HL-60/S4 (cell line): ENCODE results near the gene TLE5.
"Not testable (repeated sequence)": the region's sequence is repeated elsewhere in the genome, so short reads cannot be mapped to it uniquely, and the experiment has no call there.

ENCODE experiments used
- in situ Hi-C: fragments of 300-500 bp; cut with MboI; formaldehyde crosslinking; loops from 2 replicates; pipeline ENCODE4 v1.14.3; 2022; ENCODE audit warnings: low sequenced_read_pairs

The TLE5 gene

DNA sequence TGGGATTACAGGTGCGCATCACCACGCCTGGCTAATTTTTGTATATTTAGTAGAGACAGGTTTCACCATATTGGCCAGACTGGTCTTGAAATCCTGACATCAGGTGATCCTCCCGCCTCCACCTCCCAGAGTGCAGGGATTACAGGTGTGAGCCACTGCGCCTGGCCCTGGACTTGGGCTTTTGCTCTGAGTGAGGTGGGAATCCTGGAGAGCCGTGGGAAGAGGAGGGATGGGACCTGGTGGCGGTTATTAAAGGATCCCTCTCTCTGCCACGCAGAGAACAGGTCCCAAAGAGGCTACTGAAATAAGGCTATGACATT, 1.7 kb upstream of the TLE5 start:
- in situ Hi-C loops: no loop called here

DNA sequence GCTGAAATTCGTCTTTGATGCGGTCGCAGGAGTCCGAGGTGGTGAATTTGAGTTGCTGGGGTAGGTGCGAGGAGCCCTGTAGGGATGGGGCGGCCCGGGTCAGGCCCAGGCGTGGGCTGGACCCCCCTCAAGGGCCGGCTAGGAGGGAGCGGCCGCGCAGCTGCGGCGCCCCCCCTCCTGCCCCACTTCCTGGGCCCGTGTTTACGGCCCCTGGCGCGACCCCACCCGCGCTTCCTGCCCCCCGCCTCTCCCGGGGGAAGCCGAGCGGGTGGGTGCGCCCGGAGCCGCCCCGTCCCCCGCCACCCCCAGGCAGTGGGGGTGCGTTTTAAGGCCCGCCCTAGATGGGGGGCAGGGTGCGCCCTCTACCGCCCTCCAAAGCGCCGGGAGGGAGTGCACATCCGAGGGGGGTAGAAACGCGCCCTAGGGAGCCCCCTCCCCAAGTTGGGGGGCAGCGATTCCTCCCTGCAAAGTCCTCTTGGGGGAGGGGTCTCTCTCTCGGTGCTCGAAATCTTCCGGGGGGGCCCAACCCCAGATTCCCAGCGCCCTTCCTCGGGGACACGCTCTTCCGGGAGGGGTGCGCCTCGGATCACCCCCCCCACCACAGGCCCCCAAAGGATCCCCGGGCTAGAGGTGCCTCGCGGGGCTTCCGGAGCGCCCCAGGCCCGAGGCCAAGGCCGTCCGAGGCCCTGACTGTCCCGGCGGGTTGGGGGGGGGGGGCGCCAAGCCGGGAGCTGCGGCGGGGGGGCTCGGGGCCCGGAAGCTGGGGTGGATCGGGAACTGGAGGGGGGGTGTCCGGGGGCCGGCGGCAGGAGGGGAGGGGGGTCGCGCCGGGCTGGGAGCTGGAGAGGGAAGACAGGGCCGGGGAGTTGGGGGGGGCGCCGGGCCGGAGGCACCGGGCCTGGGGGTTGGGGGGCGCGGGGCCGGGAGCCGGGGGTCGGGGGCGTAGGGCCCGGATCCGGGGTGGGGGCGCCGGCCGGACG, 823 bp downstream of the TLE5 start:
- in situ Hi-C loops: no loop called here

DNA sequence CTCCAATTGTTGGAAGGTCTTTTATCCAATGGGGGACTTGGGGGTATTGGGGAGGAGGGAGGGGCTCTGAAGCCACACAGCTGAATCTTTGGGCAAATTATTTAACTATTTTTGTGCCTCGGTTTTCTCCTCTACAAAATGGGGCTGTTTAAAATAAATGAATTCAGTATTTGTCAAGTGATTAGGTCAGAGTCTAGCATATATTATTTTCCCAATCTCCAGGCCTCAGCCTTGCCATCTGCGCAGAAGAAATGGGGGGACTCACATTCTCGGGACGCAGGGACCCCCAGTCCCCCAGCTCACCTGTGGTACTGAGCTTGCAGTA, 1.5 kb downstream of the TLE5 start:
- in situ Hi-C loops: no loop called here

DNA sequence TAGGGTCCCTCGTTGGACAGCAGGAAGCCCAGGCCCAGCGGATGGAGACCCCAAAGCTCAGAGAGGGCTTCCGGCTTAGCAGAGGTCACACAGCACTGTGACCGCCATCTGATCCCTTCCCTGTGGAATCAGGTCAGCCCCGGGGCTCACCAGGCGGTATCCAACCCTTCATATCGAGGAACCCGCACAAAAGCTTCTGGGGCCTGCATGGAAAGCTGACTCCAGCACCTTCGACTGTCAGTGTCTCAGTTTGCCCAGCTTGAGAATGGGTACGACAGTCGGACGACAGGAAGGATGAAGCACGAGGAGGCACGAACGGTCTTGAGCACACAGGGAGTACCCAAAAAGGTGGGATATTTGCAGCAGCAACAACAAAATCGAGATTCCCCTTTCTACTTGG, 2.6 kb downstream of the TLE5 start:
- in situ Hi-C loops: no loop called here

DNA sequence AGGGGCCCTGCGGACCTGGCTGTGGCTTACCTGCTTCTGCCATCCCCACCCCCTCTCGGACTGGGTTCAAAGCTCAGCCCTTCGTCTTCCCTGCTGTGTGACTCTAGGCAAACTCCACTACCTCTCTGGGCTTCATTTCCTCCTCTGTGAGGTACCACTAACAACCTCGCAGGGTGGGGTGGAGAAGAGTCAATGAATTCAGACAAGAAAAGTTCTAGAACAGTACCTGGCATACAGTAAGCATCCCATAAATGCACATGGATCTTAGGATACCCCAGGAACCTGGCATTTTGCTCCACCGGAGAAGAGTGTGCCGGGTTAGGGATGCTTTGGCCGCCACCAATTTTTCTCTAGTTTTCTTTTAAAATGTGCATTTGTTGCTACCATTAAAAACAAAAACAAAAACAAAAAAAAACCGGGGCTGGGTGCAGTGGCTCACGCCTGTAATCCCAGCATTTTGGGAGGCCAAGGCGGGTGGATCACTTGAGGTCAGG, 3.4 kb downstream of the TLE5 start:
- in situ Hi-C loops: no loop called here

DNA sequence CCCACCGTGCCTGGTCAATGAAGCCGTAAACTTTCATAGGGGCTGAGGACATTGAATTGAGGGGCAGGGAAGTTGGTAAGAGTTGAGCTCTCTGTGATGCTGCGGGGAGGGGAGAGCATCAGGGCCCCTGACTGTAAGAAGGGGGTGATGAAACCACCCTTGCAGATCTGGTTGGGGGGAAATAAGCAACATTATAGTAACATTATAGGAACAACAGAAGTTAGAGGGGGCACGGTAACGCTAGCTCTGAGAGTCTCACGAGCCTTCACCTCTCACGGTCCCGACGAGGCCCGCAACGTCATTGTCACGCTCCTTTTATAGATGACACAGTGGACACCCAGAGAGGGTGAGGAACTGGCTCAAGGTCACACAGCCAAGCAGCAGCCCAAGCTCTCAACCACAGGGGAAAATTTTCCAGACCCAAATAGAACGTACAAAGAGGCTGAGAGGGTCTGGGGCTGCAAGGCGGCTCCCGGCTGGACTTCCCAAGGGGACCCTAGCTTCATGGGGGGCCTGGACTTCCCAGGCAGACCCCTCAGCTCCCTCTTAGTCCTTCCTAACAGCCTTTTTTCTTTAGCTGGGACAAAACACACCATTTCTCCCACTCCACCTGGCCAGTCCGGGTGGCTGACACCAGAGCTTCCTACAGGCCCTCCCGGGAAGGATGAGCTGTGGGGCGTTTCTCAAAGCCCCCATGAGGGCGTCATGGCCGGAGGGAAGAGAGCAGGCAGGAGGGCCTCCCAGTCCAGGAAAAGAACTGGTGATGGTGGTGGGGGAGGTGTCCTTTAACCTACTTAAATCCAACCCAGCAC, 4.1 kb downstream of the TLE5 start:
- in situ Hi-C loops: no loop called here

DNA sequence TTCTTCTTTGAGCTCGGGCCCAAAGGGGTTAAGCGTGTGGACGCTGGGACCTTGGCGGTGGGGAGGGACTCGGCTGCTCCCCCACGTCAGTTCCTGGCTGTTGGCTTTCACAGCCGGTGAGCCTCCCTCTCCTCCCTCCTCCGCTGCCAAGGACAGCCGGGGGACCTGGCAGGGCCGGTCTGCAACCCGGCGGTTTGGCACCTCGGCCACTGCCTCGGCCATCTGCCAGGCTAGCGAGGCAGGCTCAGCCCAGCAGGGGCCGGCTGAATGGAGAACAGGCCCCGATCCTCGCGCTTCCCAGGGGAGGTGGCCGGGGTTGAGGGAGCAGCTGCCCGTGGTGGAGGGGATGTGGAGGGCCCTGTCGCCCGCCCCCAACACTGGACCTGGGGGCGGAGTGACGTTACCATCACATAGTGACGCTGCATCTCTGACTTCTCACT, 5.0 kb downstream of the TLE5 start:
- in situ Hi-C loops: no loop called here

DNA sequence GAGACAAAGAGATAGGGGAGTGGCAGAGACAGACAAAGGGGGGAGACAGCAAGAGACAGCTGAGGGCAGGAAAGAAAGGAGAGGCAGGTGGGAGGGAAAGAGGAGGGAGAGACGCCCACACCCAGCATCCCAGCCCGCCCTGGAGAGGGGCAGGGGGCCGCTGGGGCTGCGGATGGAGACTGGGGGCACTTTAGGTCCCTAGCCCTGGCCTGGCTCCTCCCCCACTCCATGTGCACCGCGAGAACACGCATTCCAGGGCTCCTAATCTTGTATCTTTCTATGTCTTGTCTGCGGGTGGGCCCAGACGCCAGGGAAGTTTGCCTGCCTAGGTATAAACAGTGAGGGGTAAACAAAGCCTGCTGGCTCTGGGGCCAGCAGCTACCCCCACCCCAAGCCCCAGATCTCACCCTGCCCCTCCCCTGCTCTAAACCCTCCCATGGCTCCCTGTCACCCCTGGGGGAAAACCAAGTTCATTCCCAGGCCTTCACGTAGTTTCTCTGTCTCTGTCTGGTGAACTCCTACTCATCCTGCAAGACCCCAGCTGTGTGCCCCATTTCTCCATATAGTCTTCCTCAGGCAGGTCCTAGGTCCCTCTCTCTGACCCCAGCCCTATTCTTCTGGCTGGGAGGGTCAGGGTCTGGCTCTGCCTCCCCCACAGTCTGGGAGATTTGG, 5.7 kb downstream of the TLE5 start:
- in situ Hi-C loops: no loop called here

DNA sequence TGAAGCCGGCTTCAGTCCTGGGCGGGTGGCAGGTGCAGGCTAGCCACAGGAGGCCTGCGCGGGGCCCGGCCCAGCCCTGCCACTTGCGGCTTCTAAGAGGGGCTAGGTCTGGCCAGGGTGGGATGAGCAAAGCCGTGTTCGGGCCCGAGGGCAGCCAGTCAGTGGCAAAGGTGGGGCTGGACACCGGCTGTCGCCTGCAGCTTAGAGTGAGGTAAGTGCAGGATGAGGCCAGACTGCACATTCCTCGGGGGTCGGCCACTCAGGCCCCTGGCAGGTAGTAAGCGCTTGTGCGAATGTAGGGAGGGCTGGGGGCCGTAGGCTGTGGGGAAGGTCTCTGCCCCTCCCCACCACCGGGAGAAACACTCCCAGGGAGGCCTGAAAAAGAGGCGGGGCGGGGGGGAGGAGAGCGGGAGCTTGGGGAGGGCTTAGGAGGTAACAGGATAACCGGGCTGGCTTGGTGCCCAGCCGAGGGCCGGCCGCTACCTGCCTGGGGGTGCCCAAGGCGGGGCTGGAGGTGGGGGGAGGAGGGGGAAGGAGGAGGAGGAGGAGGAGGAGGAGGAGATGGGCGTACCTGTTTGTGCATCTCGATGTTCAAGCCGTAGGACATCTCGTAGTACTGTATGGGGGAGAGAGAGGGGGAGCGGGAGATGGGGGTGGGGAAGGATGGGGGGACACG, 6.4 kb downstream of the TLE5 start:
- in situ Hi-C loops: no loop called here

DNA sequence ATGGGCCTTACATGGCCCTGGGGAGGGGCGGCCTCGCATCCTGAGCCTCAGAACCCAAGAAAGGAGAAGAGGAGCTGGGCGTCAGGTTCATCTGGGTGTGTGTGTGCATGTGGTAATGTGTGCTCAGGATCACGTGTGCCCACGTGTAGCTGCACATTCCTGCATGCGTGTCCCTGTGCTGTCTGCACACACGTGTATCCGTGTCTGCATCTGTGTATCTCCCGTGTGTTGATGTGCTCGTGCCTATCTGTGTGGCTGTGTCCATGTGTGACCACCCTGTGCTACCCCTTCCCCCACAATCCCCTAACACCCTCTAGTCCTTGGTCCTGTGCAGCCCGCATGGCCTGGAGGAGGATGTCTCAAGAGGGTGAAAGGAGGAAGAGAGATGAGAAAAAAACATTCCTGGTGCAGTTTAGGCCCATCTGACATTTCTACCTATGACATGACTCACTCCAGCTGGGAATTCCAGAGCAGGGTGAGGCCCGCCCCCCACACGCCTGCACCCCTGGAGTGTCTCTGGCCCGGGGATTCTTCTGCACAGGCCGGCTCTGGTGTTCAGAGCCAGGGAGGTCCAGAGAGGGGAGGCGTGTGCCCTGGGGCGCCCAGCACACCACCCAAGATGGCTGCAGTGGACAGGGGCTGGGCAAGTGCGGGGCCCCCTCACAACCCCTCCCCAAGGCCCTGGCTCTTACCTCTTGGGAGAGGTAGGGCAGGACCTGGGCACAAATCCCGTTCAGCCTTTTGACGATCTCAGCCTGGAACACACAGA, 7.1 kb downstream of the TLE5 start:
- in situ Hi-C loops: no loop called here

DNA sequence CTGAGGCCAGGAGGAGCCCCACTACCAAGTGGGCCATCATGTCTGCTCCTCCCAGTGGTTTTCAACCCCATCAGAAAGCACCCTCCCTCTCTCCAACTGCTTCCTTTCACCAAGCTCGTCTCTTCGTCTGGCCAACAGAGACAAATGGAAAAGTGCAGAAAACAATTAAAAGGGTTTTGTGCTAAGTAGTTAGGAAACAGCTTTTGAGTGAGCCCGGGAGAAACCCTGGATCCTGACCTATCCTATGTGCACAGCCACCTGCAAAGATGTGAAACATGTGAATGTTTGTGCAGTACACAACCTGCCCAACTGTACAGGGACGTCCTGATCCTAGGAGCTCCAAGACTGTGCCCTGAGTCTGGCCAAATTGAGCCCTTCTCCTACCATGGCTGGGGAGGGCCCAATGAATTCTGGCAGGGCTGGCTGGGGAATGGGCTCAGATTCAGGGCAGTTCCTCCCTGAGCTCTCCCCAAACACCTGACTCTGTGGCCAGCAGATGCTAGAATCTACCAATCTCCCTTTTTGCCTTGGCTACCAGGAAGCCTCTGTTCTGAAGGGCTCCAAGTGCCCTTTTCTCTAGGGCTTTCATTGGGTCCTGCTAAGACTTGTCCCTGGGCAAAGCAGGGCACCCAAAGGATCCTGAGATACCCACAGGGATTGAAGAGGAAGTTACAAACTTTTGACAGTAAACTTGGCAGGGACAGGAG, 7.9 kb downstream of the TLE5 start:
- in situ Hi-C loops: no loop called here

DNA sequence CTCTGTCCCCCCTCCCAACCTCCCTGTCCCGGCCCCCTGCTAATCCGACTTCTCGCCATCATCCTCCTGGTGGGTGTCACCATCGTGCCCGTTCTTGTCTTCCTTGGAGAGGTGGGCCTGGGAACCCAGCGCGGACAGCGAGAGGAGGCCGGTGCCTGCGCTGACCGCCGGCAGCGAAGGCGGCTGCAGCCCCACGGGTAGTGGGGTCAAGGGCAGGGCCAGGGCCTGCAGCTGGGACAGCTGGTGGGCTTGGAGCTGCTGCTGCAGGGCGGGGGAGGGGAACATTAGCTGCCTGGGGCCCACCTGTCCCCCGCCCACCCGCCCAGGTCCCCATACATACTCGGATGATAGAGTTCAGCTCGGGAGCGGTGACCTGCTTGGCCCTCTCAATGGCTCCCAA, 8.5 kb downstream of the TLE5 start:
- in situ Hi-C loops: no loop called here

DNA sequence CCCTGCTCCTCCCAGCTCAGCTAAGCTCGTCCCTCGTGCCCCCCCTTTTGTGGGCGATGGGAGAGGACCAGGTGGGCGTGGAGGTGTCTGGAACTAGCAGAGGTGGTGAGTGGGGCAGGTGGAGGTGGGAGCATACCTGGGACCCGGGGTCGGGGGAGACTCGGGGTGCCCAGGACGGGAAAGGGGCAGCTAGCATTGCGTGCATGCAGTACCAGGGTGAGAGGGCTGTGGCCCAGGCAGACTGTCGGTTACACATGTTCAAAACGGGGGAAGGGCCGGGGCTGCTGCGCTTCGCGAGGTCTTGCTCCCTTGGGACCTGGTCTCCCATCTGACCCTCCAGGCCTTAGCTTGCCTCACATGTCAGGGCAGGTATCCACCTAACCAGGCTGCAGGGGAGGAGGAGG, 9.1 kb downstream of the TLE5 start:
- in situ Hi-C loops: no loop called here

DNA sequence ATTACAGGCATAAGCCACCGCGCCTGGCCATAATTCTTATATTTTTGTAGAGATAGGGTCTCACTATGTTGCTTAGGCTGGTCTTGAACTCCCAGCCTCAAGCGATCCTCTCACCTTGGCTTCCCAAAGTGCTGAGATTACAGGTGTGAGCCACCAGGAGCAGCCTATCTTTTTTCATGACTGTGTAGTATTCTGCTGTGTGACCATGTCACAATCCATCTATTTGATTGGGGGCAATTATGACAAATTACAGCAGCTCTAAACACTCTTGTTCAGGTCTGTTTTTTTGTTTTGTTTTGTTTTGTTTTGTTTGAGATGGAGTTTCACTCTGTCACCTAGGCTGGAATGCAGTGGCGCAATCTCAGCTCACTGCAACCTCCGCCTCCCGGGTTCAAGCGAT, 12.3 kb downstream of the TLE5 start:
- in situ Hi-C loops: not testable (repeated sequence)

DNA sequence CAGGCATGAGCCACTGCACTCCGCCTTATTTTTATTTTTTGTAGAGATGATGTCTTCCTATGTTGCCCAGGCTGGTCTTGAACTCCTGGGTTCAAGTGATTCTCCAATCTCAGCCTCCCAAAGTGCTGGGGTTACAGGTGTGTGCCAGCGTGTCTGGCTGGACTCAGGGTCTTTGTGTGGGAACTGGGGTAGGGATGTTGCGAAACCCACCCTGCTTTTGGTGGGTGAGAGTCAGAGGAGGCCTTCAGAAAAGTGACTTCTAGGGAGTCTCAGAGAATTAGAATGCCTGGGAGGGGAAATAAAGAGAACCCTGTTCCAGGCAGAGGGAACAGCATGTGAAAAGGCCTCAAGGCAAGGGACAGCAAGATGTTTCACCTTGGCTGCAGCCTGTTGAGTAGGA, 13.2 kb downstream of the TLE5 start:
- in situ Hi-C loops: no loop called here

DNA sequence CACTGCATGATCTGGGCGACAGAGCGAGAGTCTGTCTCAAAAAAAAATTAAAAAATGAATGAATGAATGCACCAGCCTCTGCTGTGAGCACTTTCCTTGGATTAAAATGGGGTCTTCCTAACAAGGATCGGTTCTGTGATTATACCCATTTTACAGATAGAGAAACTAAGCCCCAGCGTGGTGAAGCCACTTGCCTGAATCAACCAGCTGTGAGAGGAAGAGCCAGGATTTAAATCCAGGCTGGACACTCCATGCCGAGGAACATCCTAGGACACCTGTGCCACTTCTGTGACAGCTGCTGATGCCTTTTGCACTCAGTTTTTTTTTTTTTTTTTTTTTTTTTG, 14.1 kb downstream of the TLE5 start:
- in situ Hi-C loops: no loop called here

DNA sequence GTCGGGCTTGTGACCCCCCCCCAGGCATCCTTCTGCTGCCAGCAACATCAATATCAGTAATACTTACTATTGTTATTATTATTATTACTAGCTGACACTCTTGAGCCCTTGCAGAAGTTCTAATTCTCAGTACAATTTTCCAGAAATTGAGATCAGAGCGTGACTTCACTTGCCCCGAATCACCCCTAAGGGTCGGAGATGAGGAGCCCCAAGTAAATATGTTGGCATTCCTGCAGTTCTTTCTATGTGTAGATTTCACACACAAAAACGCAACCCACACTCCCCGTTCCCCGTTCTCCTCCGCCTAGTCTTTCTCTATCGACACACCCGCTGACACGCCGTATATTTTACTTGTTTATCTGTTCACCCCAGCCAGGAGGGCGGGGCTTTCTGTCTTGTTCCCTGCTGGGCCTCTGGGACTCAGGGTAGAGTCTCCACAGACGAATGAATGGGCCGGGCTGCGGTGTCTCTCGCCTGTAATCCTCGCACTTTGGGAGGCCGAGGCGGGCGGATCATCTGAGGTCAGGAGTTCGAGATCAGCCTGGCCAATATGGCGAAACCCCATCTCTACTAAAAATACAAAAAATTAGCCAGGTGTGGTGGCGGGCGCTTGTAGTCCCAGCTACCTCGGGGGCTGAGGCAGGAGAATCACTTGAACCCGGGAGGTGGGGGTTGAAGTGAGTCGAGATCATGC, 14.7 kb downstream of the TLE5 start:
- in situ Hi-C loops: no loop called here

DNA sequence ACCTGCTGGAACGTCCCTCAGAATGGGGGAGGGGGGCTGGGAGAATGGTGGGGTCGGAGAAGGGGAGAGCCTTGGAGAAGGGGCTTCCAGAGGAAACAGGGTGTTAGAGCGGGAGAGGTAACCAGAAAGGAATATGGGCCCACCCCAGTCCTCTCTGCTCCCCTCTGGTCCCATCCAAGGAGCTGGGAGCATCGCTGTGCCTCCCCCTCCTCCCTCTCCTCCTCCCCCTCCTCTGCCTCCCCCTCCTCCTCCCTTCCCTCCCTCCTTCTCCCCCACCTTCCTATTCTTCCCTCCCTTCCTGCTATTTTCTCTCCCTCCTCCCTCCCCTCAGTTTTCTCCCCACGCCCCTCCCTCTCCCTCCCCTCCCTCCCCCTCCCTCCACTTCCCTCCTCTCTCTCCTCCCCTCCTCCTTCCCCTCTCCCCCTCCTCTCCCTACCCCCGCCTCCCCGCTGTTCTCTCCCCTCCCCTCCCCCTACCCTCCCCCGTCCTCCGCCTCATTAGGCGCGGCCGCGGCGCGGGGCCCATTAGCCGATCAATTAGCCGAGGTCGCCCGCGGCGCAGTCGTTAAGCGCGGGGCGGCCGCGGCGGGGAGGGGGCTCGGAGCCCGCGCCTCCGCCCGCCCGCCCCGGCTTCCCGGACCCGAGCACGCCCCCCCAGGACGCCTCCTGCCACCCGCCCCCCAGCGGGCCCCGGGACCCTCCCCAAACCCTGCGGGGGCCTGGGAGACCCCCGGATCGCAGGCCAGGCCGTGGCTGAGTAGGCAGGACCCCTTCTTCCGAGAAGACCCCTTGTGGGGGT, 15.4 kb downstream of the TLE5 start:
- in situ Hi-C loops: no loop called here
